ENCODE measurements around the gene ARHGAP26. TPM values are rescaled to one million over a fixed set of nuclear protein-coding genes. Genes with fewer than 3 reads are reported as not detected.

Gene ARHGAP26
- total RNA-seq, 2 donors from 2014 or later, result 27.5 to 80.7 TPM

GRCh38 chr5:142828797-142829535, 58.8 kb downstream of the ARHGAP26 start:
- no peaks in the 10 kb centered on the region for H3K9me3 ChIP-seq
- DNase-seq (ENCODE audit: low spot score) (no peak), ATAC-seq (ENCODE audit: insufficient number of reproducible peaks, low FRiP score, low read depth) (no peak)
- H3K27ac ChIP-seq, result no peak overlapping the region
- H3K36me3 ChIP-seq, result no peaks in the 10 kb centered on the region
- no peaks in the 10 kb centered on the region for H3K27me3 ChIP-seq (replicated peaks; ENCODE audit: insufficient read depth)
- no peak for TF ChIP-seq CTCF (IDR thresholded peaks at IDR 0.05)
- no peak overlapping the region for H3K4me3 ChIP-seq
- H3K4me1 ChIP-seq (ENCODE audit: control insufficient read depth in 1 of 2, low read depth in 2 of 2), result peaks cover 34 to 71% of the 10 kb centered on the region in 2 donors

GRCh38 chr5:142829801-142830220, 59.6 kb downstream of the ARHGAP26 start:
- ATAC-seq (ENCODE audit: insufficient number of reproducible peaks, low FRiP score, low read depth) (no peak), DNase-seq (ENCODE audit: low spot score) (no peak)
- no peaks in the 10 kb centered on the region for H3K9me3 ChIP-seq
- peaks cover 34 to 66% of the 10 kb centered on the region in 2 donors for H3K4me1 ChIP-seq (ENCODE audit: control insufficient read depth in 1 of 2, low read depth in 2 of 2)
- H3K27ac ChIP-seq, result no peak overlapping the region
- no peak overlapping the region for H3K4me3 ChIP-seq
- H3K27me3 ChIP-seq (replicated peaks; ENCODE audit: insufficient read depth), result no peaks in the 10 kb centered on the region
- no peak for TF ChIP-seq CTCF (IDR thresholded peaks at IDR 0.05)
- H3K36me3 ChIP-seq, result no peaks in the 10 kb centered on the region

- TF ChIP-seq CTCF (IDR thresholded peaks at IDR 0.05), result no peak
- no peaks in the 10 kb centered on the region for H3K36me3 ChIP-seq
- H3K27me3 ChIP-seq (replicated peaks; ENCODE audit: insufficient read depth), result no peaks in the 10 kb centered on the region
- no peak overlapping the region for H3K4me3 ChIP-seq
- no peak for ATAC-seq (ENCODE audit: insufficient number of reproducible peaks, low FRiP score, low read depth)
- DNase-seq (ENCODE audit: low spot score), result no peak
- H3K27ac ChIP-seq, result no peak overlapping the region
- H3K4me1 ChIP-seq (ENCODE audit: control insufficient read depth in 1 of 2, low read depth in 2 of 2), result peaks cover 27 to 59% of the 10 kb centered on the region in 2 donors
- no peaks in the 10 kb centered on the region for H3K9me3 ChIP-seq
Observed at GRCh38 chr5:142830241-142831008, 60.2 kb downstream of the ARHGAP26 start.

- Histone ChIP-seq H3K4me1 (ENCODE audit: control insufficient read depth in 1 of 2, low read depth in 2 of 2) (peaks cover 25 to 54% of the 10 kb centered on the region in 2 donors), H3K27me3 (replicated peaks; ENCODE audit: insufficient read depth) (no peaks in the 10 kb centered on the region), H3K4me3 (no peak overlapping the region), H3K9me3 (no peaks in the 10 kb centered on the region), H3K27ac (no peak overlapping the region), H3K36me3 (no peaks in the 10 kb centered on the region)
- DNase-seq (ENCODE audit: low spot score), result no peak
- ATAC-seq (ENCODE audit: insufficient number of reproducible peaks, low FRiP score, low read depth), result no peak
- TF ChIP-seq CTCF (IDR thresholded peaks at IDR 0.05), result no peak
Observed at GRCh38 chr5:142831009-142831383, 60.8 kb downstream of the ARHGAP26 start.

DNA sequence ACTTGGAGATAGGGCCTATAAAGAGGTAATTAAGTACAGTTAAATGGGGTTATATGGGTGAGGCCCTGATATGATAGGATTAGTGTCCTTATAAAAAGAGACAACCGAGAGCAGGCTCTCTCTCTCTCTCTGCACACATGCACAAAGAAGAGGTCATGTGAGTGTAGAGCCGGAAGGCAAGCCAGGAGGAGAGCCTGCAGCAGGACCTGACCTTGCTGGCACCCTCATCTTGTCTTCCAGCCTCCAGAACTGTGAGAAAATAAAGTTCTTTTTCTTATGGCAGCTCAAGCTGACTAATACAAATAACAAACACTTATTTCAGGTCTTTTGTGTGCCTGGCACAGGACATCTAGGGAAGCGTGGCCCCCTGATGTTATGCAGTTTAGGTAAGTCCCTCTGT, 62.1 kb downstream of the ARHGAP26 start:
- Histone ChIP-seq H3K4me3 (no peak overlapping the region), H3K36me3 (no peaks in the 10 kb centered on the region), H3K27ac (no peak overlapping the region), H3K27me3 (replicated peaks; ENCODE audit: insufficient read depth) (no peaks in the 10 kb centered on the region), H3K4me1 (ENCODE audit: control insufficient read depth in 1 of 2, low read depth in 2 of 2) (peaks cover 12 to 49% of the 10 kb centered on the region in 2 donors), H3K9me3 (no peaks in the 10 kb centered on the region)
- ATAC-seq (ENCODE audit: insufficient number of reproducible peaks, low FRiP score, low read depth) (no peak), DNase-seq (ENCODE audit: low spot score) (no peak)
- TF ChIP-seq CTCF (IDR thresholded peaks at IDR 0.05), result no peak

Measured in thoracic aorta (tissue), 2 donors.